ENCODE results near the gene PI4KB.

The PI4KB gene

DNA sequence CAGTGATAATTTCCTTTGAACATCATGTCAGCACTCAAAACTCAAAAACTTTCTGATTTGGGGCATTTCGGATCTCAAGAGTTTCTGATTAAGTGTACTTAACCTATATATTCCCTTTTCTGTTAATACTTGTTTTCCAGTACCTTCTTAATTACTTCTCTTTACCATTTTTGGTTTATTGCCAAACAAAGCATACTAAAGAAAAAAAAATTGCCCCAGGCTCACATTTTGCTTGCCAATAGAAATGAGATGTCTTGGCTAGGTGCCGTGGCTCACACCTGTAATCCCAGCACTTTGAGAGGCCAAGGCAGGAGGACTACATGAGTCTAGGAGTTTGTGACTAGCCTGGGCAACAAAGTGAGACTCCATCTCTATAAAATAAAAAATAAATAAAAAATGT, 67.9 kb downstream of the PI4KB start:
- Histone ChIP-seq H3K27me3 (ENCODE audit: control insufficient read depth, low read length) (no peaks in the 10 kb centered on the region), H3F3A (ENCODE audit: control insufficient read depth, insufficient read depth) (no peaks in the 10 kb centered on the region), H3K27ac (ENCODE audit: low read depth, low read length) (no peak overlapping the region), H3K36me3 (ENCODE audit: control insufficient read depth, low read length) (peaks cover 26% of the 10 kb centered on the region), H3K9me2 (replicated peaks; ENCODE audit: control insufficient read depth, low read length) (no peaks in the 10 kb centered on the region), H3K4me2 (ENCODE audit: low read length) (no peak overlapping the region), H3K79me2 (ENCODE audit: control insufficient read depth, low read length) (peaks cover 76% of the 10 kb centered on the region), H3K4me1 (ENCODE audit: control insufficient read depth, low read length) (peaks cover 6% of the 10 kb centered on the region), H3K9me3 (ENCODE audit: control insufficient read depth, insufficient read depth, low read length) (no peaks in the 10 kb centered on the region), H4K20me1 (ENCODE audit: control insufficient read depth, insufficient read depth, low read depth, low read length) (no peaks in the 10 kb centered on the region), H3K4me3 (ENCODE audit: low read length) (no peak overlapping the region)
- TF ChIP-seq EZH2phosphoT487 (IDR thresholded peaks at IDR 0.05; ENCODE audit: borderline replicate concordance, low read length) = no peak
- TF ChIP-seq, protein P1, sequence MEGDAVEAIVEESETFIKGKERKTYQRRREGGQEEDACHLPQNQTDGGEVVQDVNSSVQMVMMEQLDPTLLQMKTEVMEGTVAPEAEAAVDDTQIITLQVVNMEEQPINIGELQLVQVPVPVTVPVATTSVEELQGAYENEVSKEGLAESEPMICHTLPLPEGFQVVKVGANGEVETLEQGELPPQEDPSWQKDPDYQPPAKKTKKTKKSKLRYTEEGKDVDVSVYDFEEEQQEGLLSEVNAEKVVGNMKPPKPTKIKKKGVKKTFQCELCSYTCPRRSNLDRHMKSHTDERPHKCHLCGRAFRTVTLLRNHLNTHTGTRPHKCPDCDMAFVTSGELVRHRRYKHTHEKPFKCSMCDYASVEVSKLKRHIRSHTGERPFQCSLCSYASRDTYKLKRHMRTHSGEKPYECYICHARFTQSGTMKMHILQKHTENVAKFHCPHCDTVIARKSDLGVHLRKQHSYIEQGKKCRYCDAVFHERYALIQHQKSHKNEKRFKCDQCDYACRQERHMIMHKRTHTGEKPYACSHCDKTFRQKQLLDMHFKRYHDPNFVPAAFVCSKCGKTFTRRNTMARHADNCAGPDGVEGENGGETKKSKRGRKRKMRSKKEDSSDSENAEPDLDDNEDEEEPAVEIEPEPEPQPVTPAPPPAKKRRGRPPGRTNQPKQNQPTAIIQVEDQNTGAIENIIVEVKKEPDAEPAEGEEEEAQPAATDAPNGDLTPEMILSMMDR (IDR thresholded peaks at IDR 0.05; ENCODE audit: low read depth, low read length, poor library complexity, severe bottlenecking) = no peak

DNA sequence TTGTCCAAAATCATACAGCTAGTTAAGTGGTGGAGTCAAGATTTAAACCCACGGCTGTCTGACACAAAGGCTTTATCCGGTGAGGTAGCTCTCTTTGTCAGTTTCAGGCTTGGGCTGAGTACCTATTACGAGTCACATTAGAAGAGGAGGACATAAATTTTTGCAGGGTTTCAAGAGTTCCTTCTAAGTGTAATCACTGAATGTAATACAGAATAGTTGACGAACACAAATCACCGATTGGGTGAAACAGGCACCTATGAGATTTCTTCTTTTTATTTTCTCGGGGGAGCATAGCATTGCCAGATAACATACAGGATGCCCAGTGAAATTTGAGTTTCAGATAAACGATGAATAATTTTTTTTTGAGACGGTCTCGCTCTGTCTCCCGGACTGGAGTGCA, 71.8 kb downstream of the PI4KB start:
- Histone ChIP-seq H3K4me1 (ENCODE audit: control insufficient read depth, low read length) (peaks cover 10% of the 10 kb centered on the region), H3K27ac (ENCODE audit: low read depth, low read length) (peak overlapping the region; percentile 31), H4K20me1 (ENCODE audit: control insufficient read depth, insufficient read depth, low read depth, low read length) (no peaks in the 10 kb centered on the region), H3K36me3 (ENCODE audit: control insufficient read depth, low read length) (peaks cover 2% of the 10 kb centered on the region), H3K4me2 (ENCODE audit: low read length) (peak overlapping the region; percentile 71), H3K4me3 (ENCODE audit: low read length) (peak overlapping the region; percentile 81), H3K9me3 (ENCODE audit: control insufficient read depth, insufficient read depth, low read length) (no peaks in the 10 kb centered on the region), H3F3A (ENCODE audit: control insufficient read depth, insufficient read depth) (peaks cover 12% of the 10 kb centered on the region), H3K9me2 (replicated peaks; ENCODE audit: control insufficient read depth, low read length) (no peaks in the 10 kb centered on the region), H3K79me2 (ENCODE audit: control insufficient read depth, low read length) (peaks cover 61% of the 10 kb centered on the region), H3K27me3 (ENCODE audit: control insufficient read depth, low read length) (no peaks in the 10 kb centered on the region)
- TF ChIP-seq, protein P1 (IDR thresholded peaks at IDR 0.05; ENCODE audit: low read depth, low read length, poor library complexity, severe bottlenecking) = no peak
- no peak for TF ChIP-seq EZH2phosphoT487 (IDR thresholded peaks at IDR 0.05; ENCODE audit: borderline replicate concordance, low read length)

DNA sequence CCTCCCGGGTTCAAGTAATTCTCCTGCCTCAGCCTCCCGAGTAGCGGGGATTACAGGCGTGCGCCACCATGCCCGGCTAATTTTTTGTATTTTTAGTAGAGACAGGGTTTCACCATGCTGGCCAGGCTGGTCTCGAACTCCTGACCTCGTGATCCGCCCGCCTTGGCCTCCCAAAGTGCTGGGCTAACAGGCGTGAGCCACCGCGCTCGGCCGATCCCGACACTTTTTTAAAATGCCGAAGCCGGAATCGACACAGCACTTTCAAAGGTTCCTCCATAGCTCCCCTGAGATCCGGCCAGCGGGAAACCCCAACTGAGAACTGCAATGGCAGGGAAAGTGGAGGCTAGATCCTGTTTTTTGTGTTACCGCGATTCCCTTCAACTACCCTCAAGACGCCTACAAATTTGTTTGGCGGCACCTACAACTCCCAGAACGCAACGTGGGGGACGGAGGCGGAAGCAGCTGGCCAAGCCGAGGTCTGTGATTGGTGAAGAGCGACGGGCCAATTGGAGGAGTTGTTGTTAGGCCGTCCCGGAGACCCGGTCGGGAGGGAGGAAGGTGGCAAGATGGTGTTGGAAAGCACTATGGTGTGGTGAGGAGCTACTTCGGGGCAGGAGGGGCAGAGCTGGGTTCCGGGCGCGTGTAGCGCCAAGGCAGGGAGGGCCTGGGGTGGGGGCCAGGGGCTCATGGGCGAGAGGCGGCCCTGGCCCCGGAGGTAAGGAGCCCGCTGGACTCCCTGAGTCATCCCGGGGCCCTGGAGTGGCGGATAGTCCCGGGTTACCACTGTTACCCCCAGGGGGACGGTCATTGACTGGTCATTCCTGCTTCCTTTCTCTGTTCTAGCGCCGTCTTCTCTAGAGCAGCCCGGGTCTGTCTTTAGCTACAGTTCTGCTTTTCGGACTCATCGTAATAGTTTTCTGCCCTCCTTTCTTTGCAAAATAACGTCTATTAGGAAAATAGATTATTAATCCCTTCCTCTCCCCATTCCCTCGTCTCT, 72.7 kb downstream of the PI4KB start, which contains the start of gene PSMD4:
Gene PSMD4 (plus strand): TSS at position 518 of the 997 bp plus-strand sequence. CDS start 49 bp downstream, at position 567.
- H3K27me3 ChIP-seq (ENCODE audit: control insufficient read depth, low read length) = no peaks in the 10 kb centered on the region
- peak within 1 kb of the TSS; percentile 71 for H3K4me2 ChIP-seq (ENCODE audit: low read length)
- H4K20me1 ChIP-seq (ENCODE audit: control insufficient read depth, insufficient read depth, low read depth, low read length) = no peaks in the 10 kb centered on the region
- H3K9me2 ChIP-seq (replicated peaks; ENCODE audit: control insufficient read depth, low read length) = no peaks in the 10 kb centered on the region
- peaks cover 53% of the 10 kb centered on the region for H3K79me2 ChIP-seq (ENCODE audit: control insufficient read depth, low read length)
- H3K9me3 ChIP-seq (ENCODE audit: control insufficient read depth, insufficient read depth, low read length) = no peaks in the 10 kb centered on the region
- H3K36me3 ChIP-seq (ENCODE audit: control insufficient read depth, low read length) = peaks cover 2% of the 10 kb centered on the region
- peaks cover 15% of the 10 kb centered on the region for H3F3A ChIP-seq (ENCODE audit: control insufficient read depth, insufficient read depth)
- no peak for TF ChIP-seq EZH2phosphoT487 (IDR thresholded peaks at IDR 0.05; ENCODE audit: borderline replicate concordance, low read length)
- TF ChIP-seq, protein P1 (IDR thresholded peaks at IDR 0.05; ENCODE audit: low read depth, low read length, poor library complexity, severe bottlenecking) = no peak
- H3K4me1 ChIP-seq (ENCODE audit: control insufficient read depth, low read length) = peaks cover 10% of the 10 kb centered on the region
- peak within 1 kb of the TSS; percentile 31 for H3K27ac ChIP-seq (ENCODE audit: low read depth, low read length)
- peak within 1 kb of the TSS; percentile 81 for H3K4me3 ChIP-seq (ENCODE audit: low read length)
